Choroid plexus epithelial cell (primary cell): ENCODE data around the gene USH2A.

ENCODE experiments used
- DNase-seq: peaks from one replicate; pipeline ENCODE4 v3.0.0-alpha.2; 2010; ENCODE audit warnings: low read depth
- H3K4me3 ChIP-seq: 2 replicates; pipeline ENCODE4 v1.5.1; 2011; ENCODE audit warnings: low read depth, mild to moderate bottlenecking, control low read depth, low read length, moderate library complexity
- TF ChIP-seq, protein P1 (sequence below): conservative IDR thresholded peaks from 2 replicates; pipeline ENCODE4 v1.5.1; 2011; ENCODE audit warnings: low read depth, mild to moderate bottlenecking, control low read depth, inconsistent platforms, low read length, moderate library complexity

USH2A gene

DNA sequence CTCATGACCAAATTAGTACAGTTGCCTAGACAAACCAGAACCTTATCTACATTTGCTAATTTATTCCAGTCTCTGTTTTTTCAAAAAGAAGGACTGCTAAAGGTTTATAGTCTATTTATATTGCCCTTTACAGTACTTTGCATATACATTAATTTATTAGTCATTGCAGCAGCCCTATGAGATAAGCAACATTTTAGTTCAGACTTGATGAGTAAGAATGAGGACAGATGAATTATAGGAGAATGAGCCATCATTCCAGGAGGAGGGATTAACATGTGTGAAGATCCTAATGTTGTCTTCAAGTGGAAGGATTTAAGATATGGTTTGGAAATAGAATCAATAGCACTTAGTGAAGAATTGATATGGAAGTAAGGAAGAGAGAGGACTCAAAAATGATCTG lies 703.7 kb downstream of the USH2A start:
- no peak for DNase-seq
- TF ChIP-seq, protein P1, sequence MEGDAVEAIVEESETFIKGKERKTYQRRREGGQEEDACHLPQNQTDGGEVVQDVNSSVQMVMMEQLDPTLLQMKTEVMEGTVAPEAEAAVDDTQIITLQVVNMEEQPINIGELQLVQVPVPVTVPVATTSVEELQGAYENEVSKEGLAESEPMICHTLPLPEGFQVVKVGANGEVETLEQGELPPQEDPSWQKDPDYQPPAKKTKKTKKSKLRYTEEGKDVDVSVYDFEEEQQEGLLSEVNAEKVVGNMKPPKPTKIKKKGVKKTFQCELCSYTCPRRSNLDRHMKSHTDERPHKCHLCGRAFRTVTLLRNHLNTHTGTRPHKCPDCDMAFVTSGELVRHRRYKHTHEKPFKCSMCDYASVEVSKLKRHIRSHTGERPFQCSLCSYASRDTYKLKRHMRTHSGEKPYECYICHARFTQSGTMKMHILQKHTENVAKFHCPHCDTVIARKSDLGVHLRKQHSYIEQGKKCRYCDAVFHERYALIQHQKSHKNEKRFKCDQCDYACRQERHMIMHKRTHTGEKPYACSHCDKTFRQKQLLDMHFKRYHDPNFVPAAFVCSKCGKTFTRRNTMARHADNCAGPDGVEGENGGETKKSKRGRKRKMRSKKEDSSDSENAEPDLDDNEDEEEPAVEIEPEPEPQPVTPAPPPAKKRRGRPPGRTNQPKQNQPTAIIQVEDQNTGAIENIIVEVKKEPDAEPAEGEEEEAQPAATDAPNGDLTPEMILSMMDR: no peak
- H3K4me3 ChIP-seq: no peak overlapping the region

DNA sequence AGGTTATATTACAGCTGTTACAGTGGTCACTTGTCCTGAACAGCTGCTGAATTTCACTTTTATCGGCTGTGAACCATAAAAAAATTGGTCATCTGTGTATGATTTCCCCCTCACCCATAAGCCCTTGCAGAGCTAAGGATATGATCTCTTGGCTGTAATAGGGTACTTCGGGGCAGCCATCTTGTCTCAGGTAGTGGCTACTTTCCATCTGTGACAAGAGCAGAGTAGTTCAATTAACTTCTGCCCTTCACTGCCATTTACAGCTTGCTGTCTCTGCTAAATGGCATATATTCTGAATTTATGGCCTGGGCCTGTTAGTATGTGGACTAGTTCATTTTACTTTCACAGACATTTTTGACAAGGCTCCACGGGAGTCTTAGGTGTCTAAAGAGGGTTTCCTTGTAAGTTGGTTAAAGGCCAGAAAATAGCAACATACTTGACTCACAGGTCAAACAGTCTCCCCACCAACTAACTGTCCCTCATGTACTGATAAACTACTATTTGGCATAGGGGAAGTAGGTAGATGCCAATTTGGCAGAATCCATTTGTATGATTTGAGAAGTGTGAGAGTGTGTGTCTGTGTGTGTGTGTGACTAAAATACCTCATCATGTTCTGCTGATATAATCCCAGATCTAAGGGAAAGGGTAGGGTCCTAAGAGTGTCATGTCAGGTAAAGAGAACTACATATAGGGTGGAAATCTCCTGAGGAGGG lies 704.5 kb downstream of the USH2A start:
- TF ChIP-seq, protein P1: no peak
- no peak for DNase-seq
- no peak overlapping the region for H3K4me3 ChIP-seq

DNA sequence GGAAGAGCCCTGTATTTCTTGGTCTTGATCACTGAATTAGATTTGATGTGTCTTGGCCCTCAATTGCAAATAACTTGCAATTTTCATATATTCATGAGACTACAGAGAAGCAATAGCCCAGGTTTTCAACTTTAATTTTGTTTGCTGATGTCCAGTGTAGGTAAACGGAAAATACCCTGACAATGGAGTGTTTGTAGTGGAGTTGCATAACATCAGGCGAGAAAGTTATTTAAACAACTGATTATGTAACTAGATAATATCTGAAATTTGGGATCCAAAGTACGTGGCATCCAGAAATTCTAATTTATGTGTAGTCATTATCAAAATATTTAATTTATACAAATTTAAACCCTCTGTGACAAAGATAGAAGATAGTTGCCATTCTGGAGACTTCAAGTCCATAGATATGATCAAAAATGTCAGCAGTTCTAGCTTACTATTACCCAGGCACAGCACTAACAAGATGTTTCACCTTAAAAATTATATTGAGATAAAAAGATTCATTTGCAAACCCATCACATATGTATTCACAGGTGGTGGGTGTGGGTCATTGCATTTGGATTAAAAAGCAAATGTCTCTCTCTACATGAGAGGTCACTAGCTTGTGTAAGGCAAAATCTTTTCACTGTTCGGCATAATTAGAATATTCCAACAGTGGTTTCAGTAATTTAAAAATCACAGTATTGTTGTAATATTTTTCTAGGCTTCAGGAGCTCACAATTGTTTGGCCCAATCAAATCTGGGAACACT lies 705.4 kb downstream of the USH2A start:
- H3K4me3 ChIP-seq: no peak overlapping the region
- TF ChIP-seq, protein P1: no peak
- DNase-seq: no peak

DNA sequence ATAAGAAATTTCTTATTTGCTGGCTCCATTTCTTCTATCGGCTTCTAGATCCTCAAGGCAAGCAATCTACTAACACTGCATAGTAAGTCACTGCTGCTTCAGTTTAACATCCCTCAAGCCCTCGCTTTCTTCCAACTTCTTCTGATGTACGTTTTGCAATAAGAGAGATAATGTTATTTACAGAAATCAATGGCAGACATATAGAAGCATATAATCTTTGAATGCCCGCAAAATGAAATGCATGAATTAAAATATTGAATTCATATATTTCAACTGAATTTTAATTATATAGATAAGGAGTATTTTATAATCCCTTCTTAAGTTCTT lies 712.4 kb downstream of the USH2A start:
- TF ChIP-seq, protein P1: no peak
- no peak overlapping the region for H3K4me3 ChIP-seq
- DNase-seq: no peak

DNA sequence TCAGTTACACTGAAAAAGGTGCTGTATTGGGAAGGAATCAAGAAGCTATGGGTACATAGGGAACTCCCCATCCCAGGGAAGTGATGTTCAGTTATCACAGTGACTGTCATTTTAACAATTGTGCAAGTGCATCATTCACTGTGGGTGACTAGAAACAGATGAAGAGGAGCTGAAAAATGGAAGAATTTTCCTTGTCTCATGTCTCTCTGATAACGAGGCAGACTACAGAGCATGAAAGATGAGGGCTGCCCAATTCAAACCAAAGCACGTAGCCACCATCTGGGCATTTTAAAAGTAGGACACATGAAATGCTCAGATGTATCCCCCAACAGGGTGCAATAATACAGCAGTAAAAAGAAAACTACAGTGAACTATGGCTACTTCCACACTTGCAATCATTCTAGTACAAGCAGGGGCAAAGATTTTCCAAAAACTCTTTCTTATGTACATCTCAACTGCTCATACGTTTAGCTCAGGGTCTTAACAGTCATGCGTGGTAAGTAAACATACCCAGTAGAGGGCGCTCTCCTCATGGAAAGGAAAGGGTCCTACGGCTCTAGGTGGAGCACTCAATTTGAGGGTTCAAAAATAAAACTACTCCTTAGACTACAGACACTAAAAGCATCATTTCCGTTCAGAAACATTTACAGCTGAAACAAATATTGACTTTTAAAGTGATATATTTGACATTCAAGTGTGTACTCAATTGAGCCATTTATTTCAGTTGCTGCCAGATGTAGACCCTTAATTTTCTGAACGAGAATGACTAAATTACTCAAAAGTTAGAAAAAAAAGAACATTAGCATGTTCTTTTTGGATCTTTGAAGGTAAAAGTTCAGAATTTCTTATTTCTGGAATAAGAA lies 713.0 kb downstream of the USH2A start:
- no peak overlapping the region for H3K4me3 ChIP-seq
- peak; percentile 63 for DNase-seq
- TF ChIP-seq, protein P1: peak; percentile 62

DNA sequence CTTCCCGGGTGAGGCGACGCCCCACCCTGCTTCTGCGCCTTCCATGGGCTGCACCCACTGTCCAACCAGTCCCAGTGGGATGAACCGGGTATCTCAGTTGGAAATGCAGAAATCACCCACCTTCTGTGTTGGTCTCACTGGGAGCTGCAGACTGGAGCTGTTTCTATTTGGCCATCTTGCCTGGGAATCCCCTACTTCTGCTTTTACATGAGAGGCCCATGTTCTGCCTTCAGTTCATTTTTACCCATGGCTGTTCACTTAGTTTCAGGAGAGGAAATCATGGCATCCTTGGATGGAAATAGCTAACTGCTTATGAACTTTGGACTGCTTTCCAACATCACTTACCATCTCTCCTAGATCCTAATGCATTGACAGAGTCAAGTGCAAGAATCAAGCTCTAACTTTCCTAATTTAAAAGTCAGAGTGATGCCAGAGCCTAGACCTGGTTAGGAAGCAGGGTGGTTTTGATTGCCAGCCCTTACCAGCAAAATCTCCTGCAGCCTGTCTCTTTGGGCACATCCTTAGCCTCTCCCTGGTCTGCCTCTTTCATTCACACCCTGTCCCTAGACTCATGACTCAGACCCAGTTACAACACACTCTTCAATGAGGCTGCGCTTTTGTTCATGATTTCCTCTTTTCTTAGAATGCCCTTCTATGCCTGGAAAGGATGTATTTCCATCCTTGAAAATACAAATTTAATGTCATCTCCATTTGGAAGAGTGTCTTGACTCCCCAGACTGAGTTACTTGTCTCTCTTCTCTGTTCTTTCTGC lies 719.0 kb downstream of the USH2A start:
- TF ChIP-seq, protein P1: no peak
- no peak overlapping the region for H3K4me3 ChIP-seq
- DNase-seq: peak; percentile 10
